ENCODE results near the gene FARP1.

FARP1 gene

GRCh38 chr13:98147521-98147920 is 4.6 kb downstream of the FARP1 start:
- POLR2A ChIA-PET = no interaction called here
- CTCF ChIA-PET = no interaction called here
- Histone ChIP-seq H3K36me3 (ENCODE audit: control insufficient read depth in 4 of 4, insufficient read depth in 4 of 4, low read length in 3 of 4) (no peaks in the 10 kb centered on the region), H3K4me3 (ENCODE audit: control insufficient read depth in 1 of 7, extremely low read depth in 1 of 7, insufficient read depth in 4 of 7, low read depth in 2 of 7, low read length in 6 of 7) (no peak overlapping the region), H3K4me1 (ENCODE audit: control extremely low read depth in 1 of 4, control insufficient read depth in 4 of 4, insufficient read depth in 4 of 4, low read length in 3 of 4) (peaks cover 0 to 16% (median 13%) of the 10 kb centered on the region in 4 experiments), H3K27me3 (replicated peaks in 2 of 5; ENCODE audit: control insufficient read depth in 4 of 5, insufficient read depth in 5 of 5, low read length in 4 of 5) (peaks cover 6 to 60% (median 27%) of the 10 kb centered on the region in 5 experiments), H3K9me3 (ENCODE audit: control extremely low read depth in 1 of 5, control insufficient read depth in 4 of 5, insufficient read depth in 2 of 5, low read depth in 1 of 5, low read length in 4 of 5) (no peaks in the 10 kb centered on the region), H3K27ac (ENCODE audit: insufficient read depth in 1 of 2, low read depth in 1 of 2, low read length in 2 of 2, poor library complexity in 1 of 2, severe bottlenecking in 2 of 2) (no peak overlapping the region)
- 67% methylated on average over 2 of the region's 5 CpGs for WGBS (ENCODE audit: insufficient coverage)
- DNase-seq = no peak

GRCh38 chr13:98150832-98151479 is 8.1 kb downstream of the FARP1 start:
- POLR2A ChIA-PET = interaction anchor here (0.7 kb wide), 1 partner anchor 161 kb away, joined by 3 read pairs; no protein-coding TSS in a partner anchor
- H3K4me1 ChIP-seq (ENCODE audit: control extremely low read depth in 1 of 4, control insufficient read depth in 4 of 4, insufficient read depth in 4 of 4, low read length in 3 of 4) = no peaks in the 10 kb centered on the region
- H3K36me3 ChIP-seq (ENCODE audit: control insufficient read depth in 4 of 4, insufficient read depth in 4 of 4, low read length in 3 of 4) = no peaks in the 10 kb centered on the region
- no peak overlapping the region for H3K27ac ChIP-seq (ENCODE audit: insufficient read depth in 1 of 2, low read depth in 1 of 2, low read length in 2 of 2, poor library complexity in 1 of 2, severe bottlenecking in 2 of 2)
- 98% methylated on average over 7 of the region's 8 CpGs for WGBS (ENCODE audit: insufficient coverage)
- H3K4me3 ChIP-seq (ENCODE audit: control insufficient read depth in 1 of 7, extremely low read depth in 1 of 7, insufficient read depth in 4 of 7, low read depth in 2 of 7, low read length in 6 of 7) = no peak overlapping the region
- CTCF ChIA-PET = interaction anchor here (0.7 kb wide), 1 partner anchor 9 kb away, joined by 3 read pairs; no protein-coding TSS in a partner anchor
- H3K9me3 ChIP-seq (ENCODE audit: control extremely low read depth in 1 of 5, control insufficient read depth in 4 of 5, insufficient read depth in 2 of 5, low read depth in 1 of 5, low read length in 4 of 5) = no peaks in the 10 kb centered on the region
- DNase-seq = no peak
- H3K27me3 ChIP-seq (replicated peaks in 2 of 5; ENCODE audit: control insufficient read depth in 4 of 5, insufficient read depth in 5 of 5, low read length in 4 of 5) = peaks cover 0 to 32% (median 12%) of the 10 kb centered on the region in 5 experiments

DNA sequence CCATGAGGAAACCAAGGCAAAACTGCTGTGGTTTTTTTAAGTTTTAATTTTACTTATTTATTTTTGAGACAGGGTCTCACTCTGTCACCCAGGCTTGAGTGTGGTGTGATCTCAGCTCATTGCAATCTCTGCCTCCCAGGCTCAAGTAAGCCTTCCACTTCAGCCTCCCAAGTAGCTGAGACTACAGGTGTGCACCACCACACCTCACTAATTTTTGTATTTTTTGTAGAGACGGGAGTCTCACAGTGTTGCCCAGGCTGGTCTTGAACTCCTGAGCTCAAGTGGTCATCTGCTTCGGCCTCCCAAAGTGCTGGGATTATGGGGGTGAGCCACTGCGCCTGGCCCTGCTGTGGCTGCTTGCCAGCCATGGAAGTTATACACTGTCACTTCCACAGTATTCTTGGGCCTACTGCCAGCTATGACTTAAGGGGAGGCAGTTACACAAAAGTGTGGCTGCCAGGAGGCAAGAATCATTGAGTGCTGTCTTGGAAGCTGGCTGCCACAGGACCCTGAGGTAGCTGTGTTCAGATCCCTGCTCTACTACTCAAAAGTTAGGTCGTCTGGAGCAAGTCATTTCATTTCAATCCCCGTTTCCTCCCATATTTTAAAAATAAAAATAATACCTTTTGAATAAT is 12.7 kb downstream of the FARP1 start:
- Histone ChIP-seq H3K27ac (ENCODE audit: insufficient read depth in 1 of 2, low read depth in 1 of 2, low read length in 2 of 2, poor library complexity in 1 of 2, severe bottlenecking in 2 of 2) (no peak overlapping the region), H3K9me3 (ENCODE audit: control extremely low read depth in 1 of 5, control insufficient read depth in 4 of 5, insufficient read depth in 2 of 5, low read depth in 1 of 5, low read length in 4 of 5) (no peaks in the 10 kb centered on the region), H3K4me3 (ENCODE audit: control insufficient read depth in 1 of 7, extremely low read depth in 1 of 7, insufficient read depth in 4 of 7, low read depth in 2 of 7, low read length in 6 of 7) (no peak overlapping the region), H3K4me1 (ENCODE audit: control extremely low read depth in 1 of 4, control insufficient read depth in 4 of 4, insufficient read depth in 4 of 4, low read length in 3 of 4) (no peaks in the 10 kb centered on the region), H3K36me3 (ENCODE audit: control insufficient read depth in 4 of 4, insufficient read depth in 4 of 4, low read length in 3 of 4) (no peaks in the 10 kb centered on the region), H3K27me3 (replicated peaks in 2 of 5; ENCODE audit: control insufficient read depth in 4 of 5, insufficient read depth in 5 of 5, low read length in 4 of 5) (peaks cover 0 to 5% (median 2%) of the 10 kb centered on the region in 5 experiments)
- ChIA-PET POLR2A (interaction anchor here (0.6 kb wide), 1 partner anchor 282 kb away, joined by 3 read pairs; no protein-coding TSS in a partner anchor), CTCF (interaction anchor here (1.0 kb wide), 1 partner anchor 18 kb away, joined by 4 read pairs; no protein-coding TSS in a partner anchor)
- no peak for DNase-seq
- WGBS (ENCODE audit: insufficient coverage) = 93% methylated on average over 3 of the region's 5 CpGs

DNA sequence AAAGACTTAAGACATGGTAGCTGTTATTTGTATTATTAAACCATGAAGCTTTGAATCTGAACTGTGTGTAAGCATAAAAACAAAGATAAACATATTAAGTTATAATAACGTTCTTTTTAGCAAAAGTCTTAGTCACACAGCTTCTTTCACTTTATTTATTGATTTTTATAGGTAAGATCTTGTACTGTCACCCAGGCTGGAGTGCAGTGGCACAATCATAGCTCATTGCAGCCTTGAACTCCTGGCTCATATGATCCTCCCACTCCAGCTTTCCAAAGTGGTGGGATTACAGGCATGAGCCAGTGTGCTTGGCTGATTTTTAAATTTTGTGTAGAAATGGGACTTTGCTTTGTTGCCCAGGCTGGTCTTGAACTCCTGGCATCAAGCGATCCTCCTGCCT is 13.4 kb downstream of the FARP1 start:
- POLR2A ChIA-PET = no interaction called here
- no CpG with 5 or more reads among the region's 2 CpGs for WGBS (ENCODE audit: insufficient coverage)
- H3K9me3 ChIP-seq (ENCODE audit: control extremely low read depth in 1 of 5, control insufficient read depth in 4 of 5, insufficient read depth in 2 of 5, low read depth in 1 of 5, low read length in 4 of 5) = no peaks in the 10 kb centered on the region

DNA sequence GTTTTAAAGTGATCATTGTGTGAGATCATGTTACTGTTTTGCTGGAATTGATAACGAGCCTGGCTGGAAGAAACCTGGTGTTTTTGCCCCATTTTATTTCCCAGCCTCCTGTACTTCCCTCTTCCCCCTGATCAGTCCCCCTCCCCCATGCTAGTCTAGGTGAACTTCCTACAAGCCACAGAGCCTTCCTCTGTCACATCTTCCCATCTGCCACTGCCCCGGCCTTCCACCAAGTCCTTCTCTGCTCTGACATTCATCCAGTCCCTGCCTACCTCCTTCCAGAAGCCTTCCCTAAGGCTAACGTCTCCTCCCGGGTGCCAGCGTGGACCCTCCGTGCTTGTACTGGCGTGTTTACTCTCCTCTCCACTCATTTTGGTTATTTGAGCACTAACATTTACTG is 14.3 kb downstream of the FARP1 start:
- no peaks in the 10 kb centered on the region for H3K36me3 ChIP-seq (ENCODE audit: control insufficient read depth in 4 of 4, insufficient read depth in 4 of 4, low read length in 3 of 4)
- ChIA-PET POLR2A (no interaction called here), CTCF (no interaction called here)
- 29% methylated on average over 1 of the region's 7 CpGs for WGBS (ENCODE audit: insufficient coverage)
- no peak overlapping the region for H3K27ac ChIP-seq (ENCODE audit: insufficient read depth in 1 of 2, low read depth in 1 of 2, low read length in 2 of 2, poor library complexity in 1 of 2, severe bottlenecking in 2 of 2)
- no peaks in the 10 kb centered on the region for H3K4me1 ChIP-seq (ENCODE audit: control extremely low read depth in 1 of 4, control insufficient read depth in 4 of 4, insufficient read depth in 4 of 4, low read length in 3 of 4)
- H3K27me3 ChIP-seq (replicated peaks in 2 of 5; ENCODE audit: control insufficient read depth in 4 of 5, insufficient read depth in 5 of 5, low read length in 4 of 5) = peaks cover 0 to 5% (median 0%) of the 10 kb centered on the region in 5 experiments
- no peaks in the 10 kb centered on the region for H3K9me3 ChIP-seq (ENCODE audit: control extremely low read depth in 1 of 5, control insufficient read depth in 4 of 5, insufficient read depth in 2 of 5, low read depth in 1 of 5, low read length in 4 of 5)
- no peak overlapping the region for H3K4me3 ChIP-seq (ENCODE audit: control insufficient read depth in 1 of 7, extremely low read depth in 1 of 7, insufficient read depth in 4 of 7, low read depth in 2 of 7, low read length in 6 of 7)
- DNase-seq = no peak

More for the DNA sequence above, 13.4 kb downstream of the FARP1 start:
- no peaks in the 10 kb centered on the region for H3K4me1 ChIP-seq (ENCODE audit: control extremely low read depth in 1 of 4, control insufficient read depth in 4 of 4, insufficient read depth in 4 of 4, low read length in 3 of 4)
- H3K27ac ChIP-seq (ENCODE audit: insufficient read depth in 1 of 2, low read depth in 1 of 2, low read length in 2 of 2, poor library complexity in 1 of 2, severe bottlenecking in 2 of 2) = no peak overlapping the region
- no peaks in the 10 kb centered on the region for H3K36me3 ChIP-seq (ENCODE audit: control insufficient read depth in 4 of 4, insufficient read depth in 4 of 4, low read length in 3 of 4)
- peaks cover 0 to 5% (median under 1%) of the 10 kb centered on the region in 5 experiments for H3K27me3 ChIP-seq (replicated peaks in 2 of 5; ENCODE audit: control insufficient read depth in 4 of 5, insufficient read depth in 5 of 5, low read length in 4 of 5)
- CTCF ChIA-PET = no interaction called here
- DNase-seq = no peak
- no peak overlapping the region for H3K4me3 ChIP-seq (ENCODE audit: control insufficient read depth in 1 of 7, extremely low read depth in 1 of 7, insufficient read depth in 4 of 7, low read depth in 2 of 7, low read length in 6 of 7)

- Histone ChIP-seq H3K27ac (ENCODE audit: insufficient read depth in 1 of 2, low read depth in 1 of 2, low read length in 2 of 2, poor library complexity in 1 of 2, severe bottlenecking in 2 of 2) (no peak overlapping the region), H3K4me1 (ENCODE audit: control extremely low read depth in 1 of 4, control insufficient read depth in 4 of 4, insufficient read depth in 4 of 4, low read length in 3 of 4) (no peaks in the 10 kb centered on the region), H3K9me3 (ENCODE audit: control extremely low read depth in 1 of 5, control insufficient read depth in 4 of 5, insufficient read depth in 2 of 5, low read depth in 1 of 5, low read length in 4 of 5) (no peaks in the 10 kb centered on the region), H3K4me3 (ENCODE audit: control insufficient read depth in 1 of 7, extremely low read depth in 1 of 7, insufficient read depth in 4 of 7, low read depth in 2 of 7, low read length in 6 of 7) (no peak overlapping the region), H3K36me3 (ENCODE audit: control insufficient read depth in 4 of 4, insufficient read depth in 4 of 4, low read length in 3 of 4) (no peaks in the 10 kb centered on the region), H3K27me3 (replicated peaks in 2 of 5; ENCODE audit: control insufficient read depth in 4 of 5, insufficient read depth in 5 of 5, low read length in 4 of 5) (peaks cover 0 to 5% (median 0%) of the 10 kb centered on the region in 5 experiments)
- ChIA-PET POLR2A (no interaction called here), CTCF (no interaction called here)
- 100% methylated on average over 1 of the region's 1 CpG for WGBS (ENCODE audit: insufficient coverage)
- no peak for DNase-seq
Observed at GRCh38 chr13:98157609-98158008, 14.7 kb downstream of the FARP1 start.

GRCh38 chr13:98158172-98158899 is 15.4 kb downstream of the FARP1 start:
- H3K27me3 ChIP-seq (replicated peaks in 2 of 5; ENCODE audit: control insufficient read depth in 4 of 5, insufficient read depth in 5 of 5, low read length in 4 of 5) = peaks cover 0 to 5% (median 0%) of the 10 kb centered on the region in 5 experiments
- CTCF ChIA-PET = no interaction called here
- 100% methylated on average over 4 of the region's 5 CpGs for WGBS (ENCODE audit: insufficient coverage)
- no peaks in the 10 kb centered on the region for H3K9me3 ChIP-seq (ENCODE audit: control extremely low read depth in 1 of 5, control insufficient read depth in 4 of 5, insufficient read depth in 2 of 5, low read depth in 1 of 5, low read length in 4 of 5)
- no peaks in the 10 kb centered on the region for H3K36me3 ChIP-seq (ENCODE audit: control insufficient read depth in 4 of 4, insufficient read depth in 4 of 4, low read length in 3 of 4)
- DNase-seq = no peak
- POLR2A ChIA-PET = no interaction called here
- no peaks in the 10 kb centered on the region for H3K4me1 ChIP-seq (ENCODE audit: control extremely low read depth in 1 of 4, control insufficient read depth in 4 of 4, insufficient read depth in 4 of 4, low read length in 3 of 4)
- H3K4me3 ChIP-seq (ENCODE audit: control insufficient read depth in 1 of 7, extremely low read depth in 1 of 7, insufficient read depth in 4 of 7, low read depth in 2 of 7, low read length in 6 of 7) = no peak overlapping the region
- no peak overlapping the region for H3K27ac ChIP-seq (ENCODE audit: insufficient read depth in 1 of 2, low read depth in 1 of 2, low read length in 2 of 2, poor library complexity in 1 of 2, severe bottlenecking in 2 of 2)
